HL-60 (cell line): Measurements from ENCODE around the gene GHITM.
A peak's percentile ranks its signal among the peaks of the same experiment; 100 is the strongest.
"Not testable (repeated sequence)": the region's sequence is repeated elsewhere in the genome, so short reads cannot be mapped to it uniquely, and the experiment has no call there.

Experiments
- CTCF ChIP-seq: IDR thresholded peaks from one replicate; pipeline ENCODE4 v1.5.1; 2011; ENCODE audit warnings: low read length, control low read depth, inconsistent platforms; ENCODE audit not compliant: insufficient read depth
- GABPA ChIP-seq: IDR thresholded peaks from 2 replicates; pipeline ENCODE4 v1.6.1; 2012; ENCODE audit warnings: low read depth

GRCh38 chr10:84148006-84148597 is 8.8 kb downstream of the GHITM start:
- TF ChIP-seq CTCF: peak; percentile 62
- not testable (repeated sequence) for TF ChIP-seq GABPA
